Adrenal gland (tissue), 5 donors: ENCODE data around the gene CD244.
"Not testable (repeated sequence)": the region's sequence is repeated elsewhere in the genome, so short reads cannot be mapped to it uniquely, and the experiment has no call there.

Source experiments
- POLR2A ChIP-seq, 2 donors: fragments of 450-650 bp; IDR thresholded peaks; one replicate each; pipeline ENCODE4 v1.6.1; 2017; ENCODE audit warnings: antibody characterized with exemption in 2 of 2, mild to moderate bottlenecking in 2 of 2, moderate library complexity in 1 of 2
- TF ChIP-seq, protein P1 (sequence below), 6 experiments: fragments of 450-650 bp in 4 of 6; fragments of 200-600 bp in 2 of 6; sonication (generic) in 1 of 6; IDR thresholded peaks; 1 replicate in 5 of 6; 2 replicates in 1 of 6; pipeline versions ENCODE4 v1.5.1 to v1.8.0; 2016 to 2021; ENCODE audit warnings: antibody characterized with exemption in 6 of 6, mild to moderate bottlenecking in 2 of 6, moderate library complexity in 1 of 6
- donor health status: DM: no; HTN: no; CAD: no.

- TF ChIP-seq, protein P1, sequence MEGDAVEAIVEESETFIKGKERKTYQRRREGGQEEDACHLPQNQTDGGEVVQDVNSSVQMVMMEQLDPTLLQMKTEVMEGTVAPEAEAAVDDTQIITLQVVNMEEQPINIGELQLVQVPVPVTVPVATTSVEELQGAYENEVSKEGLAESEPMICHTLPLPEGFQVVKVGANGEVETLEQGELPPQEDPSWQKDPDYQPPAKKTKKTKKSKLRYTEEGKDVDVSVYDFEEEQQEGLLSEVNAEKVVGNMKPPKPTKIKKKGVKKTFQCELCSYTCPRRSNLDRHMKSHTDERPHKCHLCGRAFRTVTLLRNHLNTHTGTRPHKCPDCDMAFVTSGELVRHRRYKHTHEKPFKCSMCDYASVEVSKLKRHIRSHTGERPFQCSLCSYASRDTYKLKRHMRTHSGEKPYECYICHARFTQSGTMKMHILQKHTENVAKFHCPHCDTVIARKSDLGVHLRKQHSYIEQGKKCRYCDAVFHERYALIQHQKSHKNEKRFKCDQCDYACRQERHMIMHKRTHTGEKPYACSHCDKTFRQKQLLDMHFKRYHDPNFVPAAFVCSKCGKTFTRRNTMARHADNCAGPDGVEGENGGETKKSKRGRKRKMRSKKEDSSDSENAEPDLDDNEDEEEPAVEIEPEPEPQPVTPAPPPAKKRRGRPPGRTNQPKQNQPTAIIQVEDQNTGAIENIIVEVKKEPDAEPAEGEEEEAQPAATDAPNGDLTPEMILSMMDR (IDR thresholded peaks at IDR 0.05): not testable (repeated sequence)
- not testable (repeated sequence) for TF ChIP-seq POLR2A (IDR thresholded peaks at IDR 0.05)
Measured at GRCh38 chr1:160894368-160895135, 31.9 kb upstream of the CD244 start.
